HCT116 (cell line): Measurements from ENCODE around the gene AURKAIP1.

ENCODE experiments used
- EGR1 ChIP-seq: IDR thresholded peaks from 2 replicates; pipeline ENCODE4 v1.6.1; 2012; ENCODE audit warnings: low read depth
- ELF1 ChIP-seq: IDR thresholded peaks from 2 replicates; pipeline ENCODE4 v1.6.1; 2012; ENCODE audit warnings: low read depth, borderline replicate concordance
- EZH2 ChIP-seq: fragments of 200-600 bp; sonication (generic); IDR thresholded peaks from 2 replicates; pipeline ENCODE4 v1.6.1; 2017; ENCODE audit warnings: antibody characterized with exemption, mixed run types
- EZH2phosphoT487 ChIP-seq: fragments of 200-600 bp; IDR thresholded peaks from 2 replicates; pipeline ENCODE4 v1.6.1; 2018; ENCODE audit warnings: antibody characterized with exemption, borderline replicate concordance
- JUND ChIP-seq: IDR thresholded peaks from 2 replicates; pipeline ENCODE4 v1.6.1; 2012
- POLR2A ChIP-seq: IDR thresholded peaks from 2 replicates; pipeline ENCODE4 v1.7.0; 2011; ENCODE audit warnings: borderline replicate concordance; ENCODE audit not compliant: insufficient read depth, insufficient read length; ENCODE audit errors: extremely low read depth
- POLR2AphosphoS5 ChIP-seq: IDR thresholded peaks from 2 replicates; pipeline ENCODE4 v1.6.1; 2011; ENCODE audit warnings: mild to moderate bottlenecking, low read depth, low read length, moderate library complexity
- RAD21 ChIP-seq: IDR thresholded peaks from 2 replicates; pipeline ENCODE4 v1.6.1; 2012; ENCODE audit warnings: low read depth, mild to moderate bottlenecking
- SP1 ChIP-seq: IDR thresholded peaks from 2 replicates; pipeline ENCODE4 v1.6.1; 2012; ENCODE audit warnings: low read depth
- TF ChIP-seq, protein P1 (sequence below), 3 experiments: fragments of 200-600 bp in 1 of 3; sonication (generic) in 1 of 3; IDR thresholded peaks in 2 of 3; conservative IDR thresholded peaks in 1 of 3; 2 replicates each; pipeline ENCODE4 v1.5.1; 2012 to 2017; ENCODE audit warnings: low read depth in 2 of 3, low read length in 2 of 3, antibody characterized with exemption in 1 of 3, borderline replicate concordance in 1 of 3, control low read depth in 1 of 3, mild to moderate bottlenecking in 1 of 3, mixed read lengths in 1 of 3, mixed run types in 1 of 3, moderate library complexity in 1 of 3; ENCODE audit not compliant: insufficient read depth in 1 of 3
- TF ChIP-seq, protein P2 (sequence below): IDR thresholded peaks from 2 replicates; pipeline ENCODE4 v1.6.1; 2012

DNA sequence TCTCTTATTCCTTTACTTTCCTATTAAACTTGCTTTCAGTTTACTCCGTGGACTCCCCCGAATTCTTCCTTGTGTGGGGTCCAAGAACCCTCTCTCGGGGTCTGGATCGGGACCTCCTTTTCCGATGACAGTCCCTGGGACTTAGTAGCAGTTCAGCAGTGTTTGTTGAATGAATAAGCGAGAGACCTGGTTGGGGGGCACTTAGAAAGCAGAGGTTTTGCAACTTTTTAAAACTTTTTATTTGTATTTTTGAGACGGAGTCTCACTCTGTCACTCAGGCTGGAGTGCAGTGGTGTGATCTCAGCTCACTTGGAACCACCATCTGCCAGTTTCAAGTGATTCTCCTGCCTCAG is 48.2 kb upstream of the AURKAIP1 start:
- no peak for TF ChIP-seq EZH2phosphoT487
- no peak for TF ChIP-seq POLR2A
- TF ChIP-seq, protein P1, sequence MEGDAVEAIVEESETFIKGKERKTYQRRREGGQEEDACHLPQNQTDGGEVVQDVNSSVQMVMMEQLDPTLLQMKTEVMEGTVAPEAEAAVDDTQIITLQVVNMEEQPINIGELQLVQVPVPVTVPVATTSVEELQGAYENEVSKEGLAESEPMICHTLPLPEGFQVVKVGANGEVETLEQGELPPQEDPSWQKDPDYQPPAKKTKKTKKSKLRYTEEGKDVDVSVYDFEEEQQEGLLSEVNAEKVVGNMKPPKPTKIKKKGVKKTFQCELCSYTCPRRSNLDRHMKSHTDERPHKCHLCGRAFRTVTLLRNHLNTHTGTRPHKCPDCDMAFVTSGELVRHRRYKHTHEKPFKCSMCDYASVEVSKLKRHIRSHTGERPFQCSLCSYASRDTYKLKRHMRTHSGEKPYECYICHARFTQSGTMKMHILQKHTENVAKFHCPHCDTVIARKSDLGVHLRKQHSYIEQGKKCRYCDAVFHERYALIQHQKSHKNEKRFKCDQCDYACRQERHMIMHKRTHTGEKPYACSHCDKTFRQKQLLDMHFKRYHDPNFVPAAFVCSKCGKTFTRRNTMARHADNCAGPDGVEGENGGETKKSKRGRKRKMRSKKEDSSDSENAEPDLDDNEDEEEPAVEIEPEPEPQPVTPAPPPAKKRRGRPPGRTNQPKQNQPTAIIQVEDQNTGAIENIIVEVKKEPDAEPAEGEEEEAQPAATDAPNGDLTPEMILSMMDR (IDR thresholded peaks at IDR 0.05 in 2 of 3, conservative IDR thresholded peaks at IDR 0.05 in 1 of 3; ENCODE audit: borderline replicate concordance in 1 of 3, insufficient read depth in 1 of 3, low read depth in 2 of 3, low read length in 2 of 3), result no peak
- no peak for TF ChIP-seq ELF1
- TF ChIP-seq JUND, result no peak
- no peak for TF ChIP-seq SP1
- TF ChIP-seq, protein P2, sequence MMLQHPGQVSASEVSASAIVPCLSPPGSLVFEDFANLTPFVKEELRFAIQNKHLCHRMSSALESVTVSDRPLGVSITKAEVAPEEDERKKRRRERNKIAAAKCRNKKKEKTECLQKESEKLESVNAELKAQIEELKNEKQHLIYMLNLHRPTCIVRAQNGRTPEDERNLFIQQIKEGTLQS, result no peak
- TF ChIP-seq EGR1, result no peak
- no peak for TF ChIP-seq EZH2
- TF ChIP-seq RAD21, result no peak
- no peak for TF ChIP-seq POLR2AphosphoS5
